B cell (primary cell): Measurements from ENCODE around the gene IKZF1. TPM values are rescaled to one million over a fixed set of nuclear protein-coding genes. Genes with fewer than 3 reads are reported as not detected.
A peak's percentile ranks its signal among the peaks of the same experiment; 100 is the strongest.

Experiments used
- ATAC-seq: fragments of 200-7000 bp; cut with Tn5 transposase; one replicate; pipeline ENCODE4 v1.10.0; 2021; ENCODE audit warnings: low read depth, mild to moderate bottlenecking, moderate number of reproducible peaks, moderate library complexity
- CTCF ChIA-PET: fragments of 350-600 bp; sonication (Branson Sonifier 250); formaldehyde crosslinking; loops from one replicate; lab custom pipeline; 2021; ENCODE audit warnings: antibody characterized with exemption, inconsistent platforms; lab: Charles Lee
- POLR2A ChIA-PET: fragments of 350-600 bp; sonication (Branson Sonifier 250); formaldehyde crosslinking; loops from one replicate; lab custom pipeline; 2021; ENCODE audit warnings: antibody characterized with exemption; lab: Charles Lee
- DNase-seq: peaks from one replicate; pipeline ENCODE4 v3.0.0; 2013
- H2AFZ ChIP-seq: 2 replicates; pipeline ENCODE4 v1.6.1; 2012; ENCODE audit warnings: mild to moderate bottlenecking, low read depth, low read length; ENCODE audit not compliant: insufficient read depth, poor library complexity, severe bottlenecking
- H3K27ac ChIP-seq, 2 donors: 1 replicate in 1 of 2; 2 replicates in 1 of 2; pipeline ENCODE4 v1.5.1; 2012 to 2013; ENCODE audit warnings: low read length in 2 of 2, mild to moderate bottlenecking in 2 of 2, moderate library complexity in 1 of 2
- H3K27me3 ChIP-seq, 4 experiments: fragments of 200-600 bp in 1 of 4; sonication (generic) in 1 of 4; replicated peaks in 1 of 4; 1 replicate in 2 of 4; 2 replicates in 2 of 4; pipeline versions ENCODE4 v1.6.1 to v1.7.0; 2013 to 2016; ENCODE audit warnings: low read length in 3 of 4, mild to moderate bottlenecking in 2 of 4, mixed read lengths in 1 of 4, moderate library complexity in 1 of 4; ENCODE audit not compliant: insufficient read depth in 4 of 4, control insufficient read depth in 3 of 4; ENCODE audit errors: control extremely low read depth in 1 of 4
- H3K36me3 ChIP-seq, 2 experiments: replicated peaks in 1 of 2; 1 replicate in 1 of 2; 2 replicates in 1 of 2; pipeline versions ENCODE4 v1.6.1 to v1.7.1; 2013; ENCODE audit warnings: low read length in 1 of 2; ENCODE audit not compliant: insufficient read depth in 2 of 2, control insufficient read depth in 1 of 2; ENCODE audit errors: control extremely low read depth in 1 of 2, extremely low read depth in 1 of 2
- H3K4me1 ChIP-seq, 2 donors: fragments of 200-600 bp in 1 of 2; sonication (generic) in 1 of 2; 1 replicate in 1 of 2; 2 replicates in 1 of 2; pipeline versions ENCODE4 v1.5.1 to v1.6.1; 2013 to 2017; ENCODE audit warnings: low read length in 2 of 2; ENCODE audit not compliant: control insufficient read depth in 2 of 2, insufficient read depth in 2 of 2
- H3K4me2 ChIP-seq: replicated peaks from 2 replicates; pipeline ENCODE3; 2012; ENCODE audit warnings: mild to moderate bottlenecking, low read depth, low read length; ENCODE audit not compliant: poor library complexity, severe bottlenecking
- H3K4me3 ChIP-seq, 5 experiments: fragments of 200-600 bp in 1 of 5; sonication (generic) in 1 of 5; 1 replicate in 3 of 5; 2 replicates in 2 of 5; pipeline versions ENCODE4 v1.5.1 to v1.7.0; 2011 to 2016; ENCODE audit warnings: low read length in 4 of 5, mild to moderate bottlenecking in 4 of 5, low read depth in 2 of 5, control low read depth in 1 of 5, moderate library complexity in 1 of 5; ENCODE audit not compliant: insufficient read depth in 1 of 5; ENCODE audit errors: control extremely low read depth in 1 of 5, extremely low read depth in 1 of 5
- H3K79me2 ChIP-seq: fragments of 200-600 bp; sonication (generic); one replicate; pipeline ENCODE4 v1.6.0; 2016; ENCODE audit warnings: low read length; ENCODE audit not compliant: control insufficient read depth, insufficient read depth
- H3K9ac ChIP-seq: fragments of 200-600 bp; sonication (generic); 2 replicates; pipeline ENCODE4 v1.6.1; 2017; ENCODE audit warnings: mild to moderate bottlenecking, low read length, moderate library complexity
- H3K9me3 ChIP-seq, 3 donors: one replicate each; pipeline versions ENCODE4 v1.6.1 to v1.7.1; 2013; ENCODE audit warnings: low read length in 2 of 3; ENCODE audit not compliant: control insufficient read depth in 2 of 3, insufficient read depth in 1 of 3; ENCODE audit errors: control extremely low read depth in 1 of 3
- H4K20me1 ChIP-seq: 2 replicates; pipeline ENCODE4 v1.6.0; 2012; ENCODE audit warnings: mild to moderate bottlenecking, low read length; ENCODE audit not compliant: insufficient read depth, control insufficient read depth, poor library complexity, severe bottlenecking
- H3K27ac Mint-ChIP-seq: one replicate; pipeline ENCODE4 v1.8.0; 2021; ENCODE audit warnings: mixed read lengths
- H3K27me3 Mint-ChIP-seq: one replicate; pipeline ENCODE4 v1.8.0; 2021; ENCODE audit warnings: mixed read lengths
- H3K4me1 Mint-ChIP-seq: one replicate; pipeline ENCODE4 v1.8.0; 2021; ENCODE audit warnings: mixed read lengths
- H3K4me3 Mint-ChIP-seq: one replicate; pipeline ENCODE4 v1.8.0; 2021; ENCODE audit warnings: mixed read lengths
- H3K9me3 Mint-ChIP-seq: one replicate; pipeline ENCODE4 v1.8.0; 2022; ENCODE audit warnings: mixed read lengths; ENCODE audit not compliant: insufficient read depth
- EZH2 ChIP-seq: IDR thresholded peaks from 2 replicates; pipeline ENCODE4 v1.6.1; 2012; ENCODE audit warnings: borderline replicate concordance, low read depth, mild to moderate bottlenecking, moderate library complexity, low read length; ENCODE audit not compliant: insufficient read depth, poor library complexity, severe bottlenecking
- WGBS: methylation state at CpG from one replicate; pipeline ENCODE4 v1.1.5; 2013; ENCODE audit warnings: missing lambda C conversion rate; ENCODE audit not compliant: insufficient coverage; 5-methylcytosine and 5-hydroxymethylcytosine counted together
- intact Hi-C: fragments of 100-400 bp; cut with micrococcal nuclease; formaldehyde crosslinking; loops from one replicate; pipeline ENCODE4 v1.10.0; 2022
- polyA plus RNA-seq: library from polyadenylated mRNA; depleted of rRNA; stranded (reverse); fragments of >200 nt; gene quantifications from 2 replicates; pipeline ENCODE4 v1.2.3, GENCODE V29; 2012
- total RNA-seq, 2 donors: library from RNA; stranded (reverse); fragments of 120-200 nt in 1 of 2; gene quantifications; 1 replicate in 1 of 2; 2 replicates in 1 of 2; pipeline versions ENCODE4 v1.2.3 to v1.2.4, GENCODE V29; 2013 to 2022
- TF ChIP-seq, protein P1 (sequence below): fragments of 200-600 bp; IDR thresholded peaks from one replicate; pipeline ENCODE4 v1.8.0; 2022; ENCODE audit warnings: antibody characterized with exemption, mild to moderate bottlenecking

Gene IKZF1
- total and polyA plus RNA-seq, 2 donors (not counting 1 experiment from before 2014, with no cell fraction given) = 199 to 254 TPM

DNA sequence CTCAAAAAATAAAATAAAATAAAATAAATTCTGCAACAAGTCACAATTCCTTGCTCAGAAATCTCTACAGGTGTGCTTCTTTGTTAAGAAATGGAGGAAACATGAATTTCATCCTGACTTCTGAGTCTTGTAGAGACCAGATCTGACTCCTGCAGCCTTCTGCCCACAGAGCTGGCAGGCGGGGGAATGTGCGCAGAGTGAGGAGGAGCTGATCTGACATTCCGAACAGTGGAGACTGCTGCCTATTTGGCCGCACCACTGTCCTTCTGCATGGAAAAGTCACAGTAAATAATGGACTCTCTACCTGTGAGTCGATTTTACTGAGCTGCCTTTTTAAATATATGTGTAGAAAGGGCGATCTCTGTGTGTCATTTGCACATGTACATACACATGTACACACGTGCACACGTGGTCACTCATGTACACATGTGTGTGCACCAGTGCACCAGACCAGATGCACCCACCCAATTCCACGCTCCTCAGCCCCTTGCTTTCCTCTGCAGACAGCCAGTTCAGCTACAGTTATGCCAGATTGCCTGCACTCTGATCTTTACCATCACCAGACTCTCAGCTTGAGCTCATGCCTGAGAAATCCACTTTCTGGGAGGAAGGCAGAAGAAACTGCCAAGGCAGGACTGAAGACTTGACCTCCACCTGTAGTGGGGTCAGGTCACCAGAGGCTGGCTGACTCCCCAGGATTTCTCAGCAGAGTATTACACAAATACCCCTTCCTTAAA is 54.9 kb downstream of the IKZF1 start:
- peaks cover 15% of the 10 kb centered on the region for H4K20me1 ChIP-seq
- peaks cover 2 to 96% of the 10 kb centered on the region in 2 experiments for H3K36me3 ChIP-seq
- no peak overlapping the region for H3K4me3 Mint-ChIP-seq
- H3K27me3 Mint-ChIP-seq = no peaks in the 10 kb centered on the region
- intact Hi-C loops = no loop called here
- no peak overlapping the region for H2AFZ ChIP-seq
- H3K9me3 Mint-ChIP-seq = no peaks in the 10 kb centered on the region
- no peak overlapping the region for H3K9ac ChIP-seq
- H3K9me3 ChIP-seq = no peaks in the 10 kb centered on the region
- CTCF ChIA-PET = interaction anchor here (1.3 to 6.7 kb wide), 5 partner anchors 9 to 153 kb away, joined by 3 to 49 read pairs (median 7); no protein-coding TSS in a partner anchor
- POLR2A ChIA-PET = interaction anchor here (1.9 kb wide), 1 partner anchor 9 kb away, joined by 5 read pairs; no protein-coding TSS in a partner anchor
- WGBS = 92% methylated on average over 7 of the region's 9 CpGs
- TF ChIP-seq, protein P1, sequence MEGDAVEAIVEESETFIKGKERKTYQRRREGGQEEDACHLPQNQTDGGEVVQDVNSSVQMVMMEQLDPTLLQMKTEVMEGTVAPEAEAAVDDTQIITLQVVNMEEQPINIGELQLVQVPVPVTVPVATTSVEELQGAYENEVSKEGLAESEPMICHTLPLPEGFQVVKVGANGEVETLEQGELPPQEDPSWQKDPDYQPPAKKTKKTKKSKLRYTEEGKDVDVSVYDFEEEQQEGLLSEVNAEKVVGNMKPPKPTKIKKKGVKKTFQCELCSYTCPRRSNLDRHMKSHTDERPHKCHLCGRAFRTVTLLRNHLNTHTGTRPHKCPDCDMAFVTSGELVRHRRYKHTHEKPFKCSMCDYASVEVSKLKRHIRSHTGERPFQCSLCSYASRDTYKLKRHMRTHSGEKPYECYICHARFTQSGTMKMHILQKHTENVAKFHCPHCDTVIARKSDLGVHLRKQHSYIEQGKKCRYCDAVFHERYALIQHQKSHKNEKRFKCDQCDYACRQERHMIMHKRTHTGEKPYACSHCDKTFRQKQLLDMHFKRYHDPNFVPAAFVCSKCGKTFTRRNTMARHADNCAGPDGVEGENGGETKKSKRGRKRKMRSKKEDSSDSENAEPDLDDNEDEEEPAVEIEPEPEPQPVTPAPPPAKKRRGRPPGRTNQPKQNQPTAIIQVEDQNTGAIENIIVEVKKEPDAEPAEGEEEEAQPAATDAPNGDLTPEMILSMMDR = no peak
- no peak for TF ChIP-seq EZH2
- H3K4me1 Mint-ChIP-seq = peaks cover 92% of the 10 kb centered on the region
- peak overlapping the region in 1 of 2 donors; percentile 69 for H3K27ac ChIP-seq
- H3K4me2 ChIP-seq = no peak overlapping the region
- ATAC-seq = no peak
- H3K79me2 ChIP-seq = peaks cover 96% of the 10 kb centered on the region
- H3K27ac Mint-ChIP-seq = peak overlapping the region; percentile 81
- H3K27me3 ChIP-seq = no peaks in the 10 kb centered on the region
- H3K4me3 ChIP-seq = no peak overlapping the region
- peaks cover 33 to 57% of the 10 kb centered on the region in 2 donors for H3K4me1 ChIP-seq
- DNase-seq = no peak
